Psoas muscle (tissue), 8 donors: ENCODE data around the gene DGAT2. TPM values are rescaled to one million over a fixed set of nuclear protein-coding genes. Genes with fewer than 3 reads are reported as not detected.

ENCODE experiments used
- ATAC-seq, 4 donors: fragments of 200-7000 bp; cut with Tn5 transposase; one replicate each; pipeline ENCODE4 v1.9.1; 2020; ENCODE audit warnings: moderate library complexity in 3 of 4, mild to moderate bottlenecking in 2 of 4
- DNase-seq, 2 donors: peaks; one replicate each; pipeline ENCODE4 v3.0.0-alpha.2; 2020
- H3K27ac ChIP-seq: fragments of 200-600 bp; one replicate; pipeline ENCODE4 v1.8.0; 2022
- H3K27me3 ChIP-seq, 3 donors: fragments of 200-600 bp in 1 of 3; one replicate each; pipeline versions ENCODE4 v1.6.1 to v1.8.0; 2013 to 2022; ENCODE audit warnings: low read length in 2 of 3, mild to moderate bottlenecking in 2 of 3, moderate library complexity in 1 of 3; ENCODE audit not compliant: insufficient read depth in 3 of 3
- H3K36me3 ChIP-seq, 2 donors: fragments of 200-600 bp in 1 of 2; one replicate each; pipeline versions ENCODE4 v1.6.1 to v1.8.0; 2013 to 2022; ENCODE audit warnings: low read depth in 1 of 2, mild to moderate bottlenecking in 1 of 2, moderate library complexity in 1 of 2; ENCODE audit not compliant: insufficient read depth in 1 of 2
- H3K4me1 ChIP-seq: fragments of 200-600 bp; one replicate; pipeline ENCODE4 v1.8.0; 2022
- H3K4me3 ChIP-seq: fragments of 200-600 bp; one replicate; pipeline ENCODE4 v1.8.0; 2022; ENCODE audit warnings: mild to moderate bottlenecking
- H3K9me3 ChIP-seq: fragments of 200-600 bp; one replicate; pipeline ENCODE4 v1.8.0; 2022
- CTCF ChIP-seq: fragments of 200-600 bp; IDR thresholded peaks from one replicate; pipeline ENCODE4 v1.8.0; 2022; ENCODE audit warnings: antibody characterized with exemption
- WGBS, 3 donors: extraction: QIAGEN DNeasy Blood & Tissue Kit; methylation state at CpG; one replicate each; pipeline versions ENCODE4 v1.1.6 to v1.1.7; 2013; 5-methylcytosine and 5-hydroxymethylcytosine counted together
- intact Hi-C, 2 donors: fragments of 100-400 bp; cut with DNase I; formaldehyde crosslinking; loops; one replicate each; pipeline versions ENCODE4 v1.11.0 to v1.14.2; 2022
- polyA plus RNA-seq, 3 donors: library from polyadenylated mRNA; stranded (reverse); fragments of 200-250 nt; gene quantifications; one replicate each; pipeline ENCODE4 v1.2.3, GENCODE V29; 2013
- total RNA-seq, 4 donors: library from RNA; stranded (reverse); fragmentation: NEBNext Ultra II Directional in 2 of 4; extraction: Animal tissue kit (Norgen Biotek cat#: 25700) in 2 of 4; gene quantifications; one replicate each; pipeline versions ENCODE4 v1.2.1 to v1.2.4, GENCODE V29; 2021 to 2023
- donor health status: healthy with polysubstance abuse.
- donor health status: DM: no; HTN: no; CAD: no; lungs with moderate emphysema.
- donor health status: Bipolar disorder and iron deficiency.
- donor health status: healthy.
- donor health status: DM: yes; HTN: yes; CAD: no.
- donor health status: DM: no; HTN: no; CAD: no.
- donor health status: DM: no; HTN: no; CAD: no.
- donor health status: DM: yes; HTN: yes; CAD: no.

DGAT2 gene
- total and polyA plus RNA-seq, 7 donors, result 1.1 to 14.1 (median 3.2) TPM

DNA sequence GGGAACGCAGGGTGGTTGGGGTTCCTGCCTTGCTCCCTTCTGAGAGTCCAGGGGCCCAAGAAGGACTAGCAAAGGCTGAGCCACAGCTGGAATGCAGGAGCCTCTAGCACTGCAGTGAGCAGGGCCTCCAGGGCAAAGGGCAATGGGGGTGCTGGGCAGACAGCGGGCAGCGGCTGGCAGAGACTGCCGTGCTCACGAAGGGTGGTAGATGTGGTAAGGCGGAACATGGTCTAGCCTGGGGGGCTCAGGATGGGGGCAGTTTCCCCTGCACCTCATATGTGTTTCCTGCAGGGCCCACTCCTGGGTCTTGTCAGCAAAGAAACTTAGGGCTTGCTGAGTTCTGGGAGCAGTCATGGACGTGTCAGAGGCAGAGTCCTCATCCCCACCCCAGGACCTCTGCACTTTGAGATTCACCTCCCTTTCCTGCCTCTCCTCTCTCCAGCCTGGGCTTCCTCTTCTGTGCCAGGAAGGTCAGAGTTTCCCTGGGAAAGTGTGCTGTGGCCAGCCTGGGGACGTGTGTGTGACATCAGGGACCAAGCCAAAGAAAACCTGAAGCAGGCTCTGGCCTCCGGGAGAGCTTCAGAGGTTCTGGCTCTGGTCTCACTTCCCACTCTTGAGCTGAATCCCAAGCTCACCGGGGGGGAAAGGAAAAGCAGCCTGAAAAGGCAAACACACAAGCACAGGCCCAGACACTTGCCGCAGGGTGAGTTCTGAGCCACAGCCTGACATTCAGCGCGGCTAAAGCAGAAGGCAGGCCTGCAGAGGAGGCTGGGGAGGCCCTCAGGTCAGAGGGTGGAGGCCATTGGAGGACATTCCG, 46.5 kb upstream of the DGAT2 start:
- Histone ChIP-seq H3K27ac (no peak overlapping the region), H3K36me3 (no peaks in the 10 kb centered on the region), H3K4me3 (no peak overlapping the region), H3K9me3 (no peaks in the 10 kb centered on the region), H3K4me1 (no peaks in the 10 kb centered on the region), H3K27me3 (no peaks in the 10 kb centered on the region)
- 83 to 85% (median 83%) methylated on average over 14 of the region's 14 CpGs for WGBS, 3 donors
- DNase-seq (no peak), ATAC-seq (no peak)
- no peak for TF ChIP-seq CTCF
- intact Hi-C loops, result loop anchor here (5.0 to 10.0 kb wide), 2 partner anchors 45 to 593 kb away; partner anchors contain the start of gene DGAT2 (in 2 of the 2)

- H3K36me3 ChIP-seq, result no peaks in the 10 kb centered on the region
- H3K27ac ChIP-seq, result no peak overlapping the region
- DNase-seq (no peak), ATAC-seq (no peak)
- H3K9me3 ChIP-seq, result no peaks in the 10 kb centered on the region
- intact Hi-C loops, result loop anchor here (5.0 to 10.0 kb wide), 2 partner anchors 45 to 592 kb away; partner anchors contain the start of gene DGAT2 (in 2 of the 2)
- H3K27me3 ChIP-seq, result no peaks in the 10 kb centered on the region
- WGBS, 3 donors, result 79 to 96% (median 86%) methylated on average over 9 of the region's 9 CpGs
- no peak overlapping the region for H3K4me3 ChIP-seq
- no peaks in the 10 kb centered on the region for H3K4me1 ChIP-seq
- TF ChIP-seq CTCF, result no peak
These were observed 45.9 kb upstream of the DGAT2 start for GRCh38 chr11:75722669-75723042.

- WGBS, 3 donors, result 66 to 74% (median 67%) methylated on average over 13 of the region's 13 CpGs
- ATAC-seq, result no peak
- no peak overlapping the region for H3K27ac ChIP-seq
- H3K4me1 ChIP-seq, result no peaks in the 10 kb centered on the region
- no peak for TF ChIP-seq CTCF
- no peaks in the 10 kb centered on the region for H3K9me3 ChIP-seq
- no peaks in the 10 kb centered on the region for H3K27me3 ChIP-seq
- intact Hi-C loops, result loop anchor here in 1 of 2 donors (10.0 kb wide), 1 partner anchor 589 kb away; no protein-coding TSS in a partner anchor
- DNase-seq, result no peak
- no peaks in the 10 kb centered on the region for H3K36me3 ChIP-seq
- H3K4me3 ChIP-seq, result no peak overlapping the region
These were observed 42.8 kb upstream of the DGAT2 start for GRCh38 chr11:75725547-75726320.

DNA sequence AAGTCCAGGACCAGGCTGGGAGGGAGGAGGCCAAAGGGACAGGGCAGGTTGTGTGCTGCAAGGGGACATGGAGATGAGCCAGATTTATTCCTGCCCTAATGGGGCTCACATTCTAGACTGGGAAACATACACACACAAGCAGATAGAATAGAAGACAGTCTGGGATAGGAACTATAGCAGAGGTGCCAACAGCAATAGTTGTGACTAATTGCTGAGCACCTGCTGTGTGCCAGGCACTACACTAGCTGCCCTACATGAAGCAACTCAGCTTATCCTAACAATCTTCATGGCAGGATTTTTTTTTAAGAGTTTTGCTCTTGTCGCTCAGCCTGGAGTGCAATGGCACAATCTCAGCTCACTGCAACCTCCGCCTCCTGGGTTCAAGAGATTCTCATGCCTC, 39.6 kb upstream of the DGAT2 start:
- Histone ChIP-seq H3K27me3 (no peaks in the 10 kb centered on the region), H3K36me3 (no peaks in the 10 kb centered on the region), H3K9me3 (no peaks in the 10 kb centered on the region), H3K4me1 (peaks cover 1% of the 10 kb centered on the region), H3K27ac (no peak overlapping the region), H3K4me3 (no peak overlapping the region)
- 81 to 94% (median 82%) methylated on average over 2 of the region's 2 CpGs for WGBS, 3 donors
- DNase-seq (no peak), ATAC-seq (peak in 3 of 4 donors; percentile 45 to 84 (median 76))
- TF ChIP-seq CTCF, result no peak
- intact Hi-C loops, result loop anchor here in 1 of 2 donors (10.0 kb wide), 1 partner anchor 586 kb away; no protein-coding TSS in a partner anchor
